Colonic mucosa (tissue), 4 donors: ENCODE data around the gene ZNF546. TPM values are rescaled to one million over a fixed set of nuclear protein-coding genes. Genes with fewer than 3 reads are reported as not detected.

Experiments
- DNase-seq: peaks from one replicate; pipeline ENCODE4 v3.0.0-alpha.2; 2020
- H3K27ac ChIP-seq: fragments of 200-600 bp; one replicate; pipeline ENCODE4 v1.8.0; 2021
- H3K27me3 ChIP-seq: fragments of 200-600 bp; one replicate; pipeline ENCODE4 v1.8.0; 2021
- H3K36me3 ChIP-seq: fragments of 200-600 bp; one replicate; pipeline ENCODE4 v1.8.0; 2021
- H3K4me1 ChIP-seq: fragments of 200-600 bp; one replicate; pipeline ENCODE4 v1.8.0; 2021; ENCODE audit warnings: mild to moderate bottlenecking
- H3K4me3 ChIP-seq: fragments of 200-600 bp; one replicate; pipeline ENCODE4 v1.8.0; 2021
- H3K9ac ChIP-seq, 2 donors: one replicate each; pipeline ENCODE4 v1.7.0; 2013; ENCODE audit warnings: control low read depth in 2 of 2, low read depth in 2 of 2, low read length in 2 of 2
- H3K9me3 ChIP-seq: fragments of 200-600 bp; one replicate; pipeline ENCODE4 v1.8.0; 2021
- intact Hi-C: fragments of 100-400 bp; cut with DNase I; formaldehyde crosslinking; loops from one replicate; pipeline ENCODE4 v1.14.1; 2022
- total RNA-seq, 2 donors: library from RNA; stranded (reverse); fragmentation: NEBNext Ultra II Directional in 1 of 2; extraction: Animal tissue kit (Norgen Biotek cat#: 25700) in 1 of 2; gene quantifications; one replicate each; pipeline ENCODE4 v1.2.1, GENCODE V29; 2021
- TF ChIP-seq, protein P1 (sequence below): fragments of 200-600 bp; IDR thresholded peaks from one replicate; pipeline ENCODE4 v1.8.0; 2022; ENCODE audit warnings: antibody characterized with exemption, mild to moderate bottlenecking
- donor health status: healthy.
- donor health status: DM: no; HTN: no; CAD: no.
- donor health status: DM: no; HTN: no; CAD: no.

ZNF546 gene
- total RNA-seq, 2 donors from 2014 or later, result 1.1 to 1.3 TPM

DNA sequence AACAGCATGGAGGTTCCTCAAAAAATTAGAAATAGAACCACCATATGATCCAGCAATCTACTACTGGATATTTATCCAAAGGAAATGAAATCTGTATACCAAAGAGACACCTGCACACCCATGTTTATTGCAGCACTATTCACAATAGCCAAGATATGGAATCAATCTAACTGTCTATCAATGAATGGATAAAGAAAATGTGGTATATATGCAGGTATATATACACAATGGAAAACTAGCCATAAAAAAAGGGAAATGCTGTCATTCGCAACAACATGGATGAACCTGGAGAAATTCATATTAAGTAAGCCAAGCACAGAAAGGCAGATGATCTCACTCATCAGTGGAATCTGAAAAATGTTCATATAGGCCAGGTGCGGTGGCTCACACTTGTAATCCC lies 56.6 kb downstream of the ZNF546 start:
- TF ChIP-seq, protein P1, sequence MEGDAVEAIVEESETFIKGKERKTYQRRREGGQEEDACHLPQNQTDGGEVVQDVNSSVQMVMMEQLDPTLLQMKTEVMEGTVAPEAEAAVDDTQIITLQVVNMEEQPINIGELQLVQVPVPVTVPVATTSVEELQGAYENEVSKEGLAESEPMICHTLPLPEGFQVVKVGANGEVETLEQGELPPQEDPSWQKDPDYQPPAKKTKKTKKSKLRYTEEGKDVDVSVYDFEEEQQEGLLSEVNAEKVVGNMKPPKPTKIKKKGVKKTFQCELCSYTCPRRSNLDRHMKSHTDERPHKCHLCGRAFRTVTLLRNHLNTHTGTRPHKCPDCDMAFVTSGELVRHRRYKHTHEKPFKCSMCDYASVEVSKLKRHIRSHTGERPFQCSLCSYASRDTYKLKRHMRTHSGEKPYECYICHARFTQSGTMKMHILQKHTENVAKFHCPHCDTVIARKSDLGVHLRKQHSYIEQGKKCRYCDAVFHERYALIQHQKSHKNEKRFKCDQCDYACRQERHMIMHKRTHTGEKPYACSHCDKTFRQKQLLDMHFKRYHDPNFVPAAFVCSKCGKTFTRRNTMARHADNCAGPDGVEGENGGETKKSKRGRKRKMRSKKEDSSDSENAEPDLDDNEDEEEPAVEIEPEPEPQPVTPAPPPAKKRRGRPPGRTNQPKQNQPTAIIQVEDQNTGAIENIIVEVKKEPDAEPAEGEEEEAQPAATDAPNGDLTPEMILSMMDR, result no peak
- H3K4me3 ChIP-seq, result no peak overlapping the region
- H3K9ac ChIP-seq, result no peak overlapping the region
- no peak overlapping the region for H3K27ac ChIP-seq
- H3K4me1 ChIP-seq, result peaks cover 5% of the 10 kb centered on the region
- no peaks in the 10 kb centered on the region for H3K27me3 ChIP-seq
- intact Hi-C loops, result no loop called here
- DNase-seq, result no peak
- no peaks in the 10 kb centered on the region for H3K36me3 ChIP-seq
- H3K9me3 ChIP-seq, result no peaks in the 10 kb centered on the region

DNA sequence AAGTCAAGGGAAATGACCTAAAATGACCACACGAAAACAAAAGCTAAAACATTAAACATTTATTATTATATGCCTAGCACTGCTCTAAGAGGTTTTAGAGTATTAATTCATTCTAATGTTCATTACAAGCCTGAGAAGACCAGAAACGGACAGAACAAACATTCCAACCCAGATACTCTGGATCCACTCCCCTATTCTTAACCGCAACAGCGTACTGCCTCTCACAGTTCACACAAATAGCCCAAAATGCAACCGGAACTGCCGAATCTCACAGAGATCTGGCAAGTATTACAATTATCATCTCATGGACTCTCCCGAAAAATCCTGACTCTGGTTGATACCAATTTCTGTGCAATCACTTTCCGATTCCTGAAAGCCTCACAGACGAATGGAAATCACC lies 57.8 kb downstream of the ZNF546 start:
- Histone ChIP-seq H3K36me3 (no peaks in the 10 kb centered on the region), H3K9ac (no peak overlapping the region), H3K27me3 (no peaks in the 10 kb centered on the region), H3K4me3 (no peak overlapping the region), H3K4me1 (peaks cover 5% of the 10 kb centered on the region), H3K9me3 (no peaks in the 10 kb centered on the region), H3K27ac (no peak overlapping the region)
- TF ChIP-seq, protein P1, result no peak
- intact Hi-C loops, result no loop called here
- DNase-seq, result no peak

DNA sequence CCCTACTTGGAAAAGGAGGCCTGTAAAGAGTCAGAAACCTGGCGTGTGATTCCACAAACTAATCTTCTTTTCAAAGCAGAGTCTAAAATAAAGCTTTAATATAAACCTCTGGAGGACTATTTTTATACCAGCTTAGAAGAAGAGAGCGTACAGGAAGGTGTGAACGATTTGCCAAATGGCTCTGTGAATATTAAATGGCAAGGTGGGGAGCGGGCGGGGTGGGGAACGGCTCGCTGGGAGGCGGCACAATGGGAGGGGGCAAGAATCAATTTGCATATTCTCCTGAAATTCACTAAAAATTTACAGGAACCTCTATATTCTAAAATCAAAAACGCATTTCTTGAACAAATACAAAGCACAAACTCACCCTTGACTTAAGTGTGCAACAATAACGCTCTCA lies 58.2 kb downstream of the ZNF546 start:
- TF ChIP-seq, protein P1, result no peak

DNA sequence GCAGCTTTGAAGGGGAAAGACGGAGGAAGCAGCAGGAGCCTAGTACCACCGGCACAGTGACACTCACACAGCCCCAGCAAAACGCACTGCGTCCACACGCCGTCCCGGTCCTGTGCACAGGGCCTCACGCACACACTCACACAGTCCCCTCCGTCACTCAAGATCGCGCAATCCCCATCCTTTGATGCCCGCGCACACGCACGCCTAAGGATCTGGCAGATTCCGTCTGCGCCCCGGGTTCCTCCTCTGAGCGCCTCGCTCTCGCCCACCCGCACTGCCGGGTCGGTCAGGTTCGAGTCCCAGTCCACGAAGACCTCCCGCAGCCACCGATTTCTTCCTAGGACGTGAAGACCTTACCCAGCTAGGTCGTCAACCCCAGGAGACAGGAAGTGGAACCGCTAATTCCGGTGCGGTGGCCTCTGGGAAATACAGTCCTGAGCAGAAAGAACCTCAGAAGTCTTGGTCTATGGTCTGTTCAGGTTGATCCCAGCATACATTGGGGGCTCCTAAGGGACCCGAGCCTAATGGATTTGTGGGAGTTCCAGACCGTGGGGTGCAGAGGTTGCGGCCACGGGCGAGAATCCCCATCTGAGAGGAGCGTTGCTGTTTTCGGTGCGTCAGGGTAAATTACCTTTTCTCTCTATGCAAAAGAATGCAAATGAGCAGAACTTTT lies 59.1 kb downstream of the ZNF546 start, which contains the start of gene ZNF780B:
Gene ZNF780B (minus strand): TSS at position 400 of the 673 bp plus-strand sequence. CDS start 5,899 bp downstream, outside the sequence.
- TF ChIP-seq, protein P1, result no peak
- H3K9ac ChIP-seq, result peak within 1 kb of the TSS; percentile 64 to 90
- no peaks in the 10 kb centered on the region for H3K9me3 ChIP-seq

More for the DNA sequence above, 58.2 kb downstream of the ZNF546 start:
- H3K9me3 ChIP-seq, result no peaks in the 10 kb centered on the region
- peaks cover 5% of the 10 kb centered on the region for H3K4me1 ChIP-seq
- H3K9ac ChIP-seq, result peak overlapping the region in 1 of 2 donors; percentile 90
- no peak for DNase-seq
- H3K36me3 ChIP-seq, result no peaks in the 10 kb centered on the region
- no peak overlapping the region for H3K27ac ChIP-seq
- intact Hi-C loops, result no loop called here
- no peaks in the 10 kb centered on the region for H3K27me3 ChIP-seq
- peak overlapping the region; percentile 67 for H3K4me3 ChIP-seq

DNA sequence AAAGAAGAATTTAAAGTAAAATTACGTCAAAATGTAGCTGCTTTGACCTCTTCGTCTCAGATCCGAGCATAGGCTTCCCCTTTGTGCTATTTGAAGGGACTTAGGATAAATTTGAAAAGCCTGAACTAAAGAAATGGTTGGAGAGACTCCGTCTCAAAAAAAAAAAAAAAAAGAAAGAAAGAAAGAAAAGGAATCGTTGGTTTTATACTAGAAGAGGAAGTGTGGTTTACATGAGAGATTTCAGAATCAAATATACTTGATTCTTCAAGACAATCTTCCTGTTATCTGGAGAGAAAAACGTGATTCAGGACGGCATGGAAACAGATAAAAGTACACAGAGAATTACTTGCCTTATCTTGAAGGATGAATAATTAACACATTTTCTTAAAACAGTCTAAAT lies 59.6 kb downstream of the ZNF546 start:
- peak overlapping the region; percentile 64 to 90 for H3K9ac ChIP-seq
- peak overlapping the region; percentile 10 for H3K27ac ChIP-seq
- intact Hi-C loops, result no loop called here
- no peak for DNase-seq
- no peaks in the 10 kb centered on the region for H3K27me3 ChIP-seq
- H3K4me1 ChIP-seq, result peaks cover 5% of the 10 kb centered on the region
- TF ChIP-seq, protein P1, result no peak
- H3K9me3 ChIP-seq, result no peaks in the 10 kb centered on the region
- no peaks in the 10 kb centered on the region for H3K36me3 ChIP-seq
- peak overlapping the region; percentile 67 for H3K4me3 ChIP-seq

More for the DNA sequence above, 59.1 kb downstream of the ZNF546 start, which contains the start of gene ZNF780B:
- no peaks in the 10 kb centered on the region for H3K36me3 ChIP-seq
- DNase-seq, result peak; percentile 85
- H3K4me3 ChIP-seq, result peak within 1 kb of the TSS; percentile 67
- intact Hi-C loops, result no loop called here
- H3K27ac ChIP-seq, result peak within 1 kb of the TSS; percentile 10
- H3K27me3 ChIP-seq, result no peaks in the 10 kb centered on the region
- H3K4me1 ChIP-seq, result peaks cover 5% of the 10 kb centered on the region
